IPS-18a (cell line): ENCODE results near the gene LMF2.

Experiments
- H3K27ac ChIP-seq: one replicate; pipeline ENCODE4 v1.5.1; 2013; ENCODE audit warnings: low read length
- H3K27me3 ChIP-seq: one replicate; pipeline ENCODE4 v1.6.1; 2013; ENCODE audit warnings: mild to moderate bottlenecking, low read length; ENCODE audit not compliant: control insufficient read depth, insufficient read depth
- H3K36me3 ChIP-seq: one replicate; pipeline ENCODE4 v1.6.1; 2013; ENCODE audit warnings: low read depth, low read length; ENCODE audit not compliant: control insufficient read depth
- H3K4me1 ChIP-seq: one replicate; pipeline ENCODE4 v1.6.1; 2013; ENCODE audit warnings: low read depth, low read length; ENCODE audit not compliant: control insufficient read depth
- H3K4me3 ChIP-seq: one replicate; pipeline ENCODE4 v1.5.1; 2013; ENCODE audit warnings: low read length
- H3K9ac ChIP-seq: one replicate; pipeline ENCODE4 v1.6.1; 2013; ENCODE audit warnings: mild to moderate bottlenecking, low read length, moderate library complexity
- H3K9me3 ChIP-seq: one replicate; pipeline ENCODE4 v1.6.1; 2013; ENCODE audit warnings: low read depth, low read length; ENCODE audit not compliant: control insufficient read depth

LMF2 gene

DNA sequence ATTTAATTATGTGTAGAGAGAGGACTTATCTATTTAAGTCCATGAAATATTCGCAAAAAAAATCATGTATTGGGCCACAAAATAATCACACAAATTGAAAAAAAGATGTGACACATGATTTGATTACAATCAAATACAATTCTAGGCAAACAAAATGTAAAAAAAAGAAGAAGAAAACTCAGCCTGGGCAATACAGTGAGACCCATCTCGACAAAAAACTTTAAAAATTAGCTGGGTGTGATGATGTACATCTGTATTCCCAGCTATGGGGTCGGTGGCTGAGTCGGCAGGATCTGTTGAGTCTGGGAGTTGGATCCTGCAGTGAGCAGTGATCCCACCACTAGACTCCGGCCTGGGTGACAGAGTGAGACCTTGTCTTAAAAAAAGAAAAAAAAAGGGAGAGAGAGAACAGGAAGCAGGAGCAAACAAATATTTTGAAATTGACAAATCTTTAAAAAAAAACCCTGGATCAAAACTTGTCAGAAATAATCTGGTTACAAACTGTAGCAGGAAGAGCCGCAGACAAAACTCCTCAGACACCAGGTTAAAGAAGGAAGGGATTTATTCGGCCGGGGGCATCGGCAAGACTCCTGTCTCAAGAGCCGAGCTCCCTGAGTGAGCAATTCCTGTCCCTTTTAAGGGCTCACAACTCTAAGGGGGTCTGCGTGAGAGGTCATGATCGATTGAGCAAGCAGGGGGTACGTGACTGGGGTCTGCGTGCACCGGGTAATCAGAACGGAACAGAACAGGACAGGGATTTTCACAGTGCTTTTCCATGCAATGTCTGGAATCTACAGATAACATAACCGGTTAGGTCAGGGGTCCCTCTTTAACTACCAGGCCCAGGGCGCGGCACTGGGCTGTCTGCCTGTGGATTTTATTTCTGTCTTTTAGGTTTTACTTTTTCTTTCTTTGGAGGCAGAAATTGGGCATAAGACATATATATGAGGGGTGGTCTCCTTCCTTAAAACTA is 25.6 kb upstream of the LMF2 start:
- H3K27ac ChIP-seq, result no peak overlapping the region
- no peak overlapping the region for H3K4me3 ChIP-seq
- no peaks in the 10 kb centered on the region for H3K9me3 ChIP-seq
- H3K4me1 ChIP-seq, result peaks cover 3% of the 10 kb centered on the region
- peaks cover 62% of the 10 kb centered on the region for H3K27me3 ChIP-seq
- H3K9ac ChIP-seq, result no peak overlapping the region
- H3K36me3 ChIP-seq, result no peaks in the 10 kb centered on the region

DNA sequence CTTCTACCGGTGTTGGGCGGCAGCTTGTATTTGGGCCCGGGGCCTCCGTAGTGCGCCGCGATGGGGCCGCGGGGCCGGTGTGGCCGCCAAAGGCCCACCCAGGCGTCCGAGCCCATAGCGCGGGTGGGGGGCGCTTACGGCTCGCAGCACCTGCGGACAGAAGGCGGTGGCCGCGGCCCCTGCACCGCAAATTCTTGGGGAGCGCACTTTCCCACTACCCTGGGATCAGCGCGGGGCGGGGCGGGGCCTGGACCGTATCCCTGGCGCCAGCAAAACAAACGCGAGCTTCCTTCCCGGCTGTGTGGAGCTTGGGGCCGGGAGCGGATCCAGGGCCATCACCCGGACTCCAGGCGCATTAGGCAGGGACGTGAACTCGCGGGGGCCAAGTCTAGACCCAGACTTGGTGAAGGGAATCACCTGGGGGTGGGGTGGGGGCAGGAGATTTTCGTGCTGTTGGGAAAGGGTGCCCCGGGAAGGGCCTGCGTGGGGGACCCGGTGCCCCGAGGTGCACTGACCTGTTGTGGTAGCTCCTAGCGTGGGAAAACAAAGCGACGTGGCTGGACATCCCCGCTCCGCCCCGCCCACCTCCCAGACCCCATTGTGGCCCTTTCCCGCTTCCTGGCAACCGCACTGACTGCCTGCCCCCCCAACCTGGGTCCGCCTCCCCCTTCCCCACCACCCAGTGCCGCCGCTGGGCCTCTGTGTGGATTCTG is 24.6 kb upstream of the LMF2 start:
- Histone ChIP-seq H3K4me3 (peak overlapping the region; percentile 57), H3K9ac (peak overlapping the region; percentile 28), H3K9me3 (no peaks in the 10 kb centered on the region), H3K36me3 (no peaks in the 10 kb centered on the region), H3K27me3 (peaks cover 72% of the 10 kb centered on the region), H3K4me1 (peaks cover 3% of the 10 kb centered on the region), H3K27ac (no peak overlapping the region)

DNA sequence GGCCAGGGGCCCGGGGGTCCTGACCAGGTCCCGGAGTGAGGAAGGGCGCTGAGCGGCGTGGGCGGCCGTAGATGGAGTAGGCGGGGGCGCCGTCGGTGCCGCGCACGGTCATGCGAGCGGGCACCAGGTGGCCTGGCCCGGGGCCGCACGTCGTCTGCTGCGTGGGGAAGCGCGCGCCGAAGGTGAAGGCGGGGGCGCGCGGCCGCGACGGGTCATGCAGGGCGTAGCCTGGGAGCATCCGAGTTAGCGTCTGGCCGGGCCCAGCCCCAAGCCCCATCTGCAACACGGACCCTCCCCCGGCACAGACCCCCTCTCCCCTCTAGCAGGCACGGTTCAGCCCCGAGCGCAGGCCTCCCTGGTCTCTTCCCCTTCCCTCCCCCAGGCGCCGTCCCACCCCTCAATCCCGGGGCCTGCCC is 24.1 kb upstream of the LMF2 start:
- no peaks in the 10 kb centered on the region for H3K36me3 ChIP-seq
- H3K9me3 ChIP-seq, result no peaks in the 10 kb centered on the region
- H3K9ac ChIP-seq, result no peak overlapping the region
- H3K4me3 ChIP-seq, result peak overlapping the region; percentile 57
- H3K4me1 ChIP-seq, result peaks cover 6% of the 10 kb centered on the region
- peaks cover 77% of the 10 kb centered on the region for H3K27me3 ChIP-seq
- H3K27ac ChIP-seq, result no peak overlapping the region

DNA sequence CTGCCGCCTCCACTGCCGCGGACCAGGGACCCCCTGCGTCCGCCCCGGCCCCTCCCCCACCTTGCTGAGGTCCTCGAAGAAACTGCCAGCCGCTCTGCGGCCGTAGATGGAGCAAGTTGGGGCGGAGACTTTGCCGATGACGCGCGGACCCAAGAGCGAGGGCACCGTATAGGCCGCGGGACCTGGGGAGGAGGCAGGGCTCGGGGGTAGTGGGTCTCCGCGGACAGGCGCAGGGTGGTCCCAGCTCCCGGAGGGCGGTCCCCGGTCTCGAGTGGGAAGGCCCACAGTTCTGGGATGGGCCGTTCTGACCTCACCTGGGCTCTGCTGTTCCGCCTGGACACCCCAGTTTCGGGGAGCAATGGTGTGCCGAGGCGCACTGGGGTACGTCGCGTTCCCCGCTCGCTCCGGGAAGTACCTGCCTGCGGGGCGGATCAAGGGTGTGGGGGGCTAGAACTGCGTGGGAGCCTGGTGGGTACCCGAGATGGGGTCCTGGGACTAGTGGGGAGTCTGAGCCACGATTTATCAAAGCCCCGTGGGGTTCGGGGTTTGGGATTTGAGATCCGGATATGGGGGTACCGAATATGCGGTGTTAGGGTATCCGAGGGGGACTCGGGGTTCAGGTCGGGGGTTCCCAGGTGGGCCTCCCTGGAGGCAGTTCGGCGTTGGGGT is 23.5 kb upstream of the LMF2 start:
- Histone ChIP-seq H3K27ac (no peak overlapping the region), H3K4me3 (peak overlapping the region; percentile 57), H3K36me3 (no peaks in the 10 kb centered on the region), H3K9ac (no peak overlapping the region), H3K9me3 (no peaks in the 10 kb centered on the region), H3K27me3 (peaks cover 79% of the 10 kb centered on the region), H3K4me1 (peaks cover 6% of the 10 kb centered on the region)

DNA sequence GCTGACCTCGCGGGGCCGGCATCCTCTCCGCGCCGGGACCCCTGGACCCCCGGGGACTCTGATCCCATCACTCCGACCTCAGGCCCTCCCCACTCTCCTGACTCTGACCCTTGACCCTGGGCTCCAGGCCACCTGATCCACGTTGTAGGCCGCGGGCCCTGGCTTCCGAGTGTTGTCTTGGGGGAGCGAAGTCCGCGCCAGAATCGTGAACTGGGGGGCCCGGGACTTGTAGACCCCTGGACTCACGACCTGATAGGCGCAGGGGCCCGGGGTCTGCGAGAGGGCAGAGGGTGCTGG is 23.0 kb upstream of the LMF2 start:
- Histone ChIP-seq H3K27ac (no peak overlapping the region), H3K9me3 (no peaks in the 10 kb centered on the region), H3K9ac (no peak overlapping the region), H3K4me3 (peak overlapping the region; percentile 57), H3K36me3 (no peaks in the 10 kb centered on the region), H3K27me3 (peaks cover 79% of the 10 kb centered on the region), H3K4me1 (peaks cover 6% of the 10 kb centered on the region)

DNA sequence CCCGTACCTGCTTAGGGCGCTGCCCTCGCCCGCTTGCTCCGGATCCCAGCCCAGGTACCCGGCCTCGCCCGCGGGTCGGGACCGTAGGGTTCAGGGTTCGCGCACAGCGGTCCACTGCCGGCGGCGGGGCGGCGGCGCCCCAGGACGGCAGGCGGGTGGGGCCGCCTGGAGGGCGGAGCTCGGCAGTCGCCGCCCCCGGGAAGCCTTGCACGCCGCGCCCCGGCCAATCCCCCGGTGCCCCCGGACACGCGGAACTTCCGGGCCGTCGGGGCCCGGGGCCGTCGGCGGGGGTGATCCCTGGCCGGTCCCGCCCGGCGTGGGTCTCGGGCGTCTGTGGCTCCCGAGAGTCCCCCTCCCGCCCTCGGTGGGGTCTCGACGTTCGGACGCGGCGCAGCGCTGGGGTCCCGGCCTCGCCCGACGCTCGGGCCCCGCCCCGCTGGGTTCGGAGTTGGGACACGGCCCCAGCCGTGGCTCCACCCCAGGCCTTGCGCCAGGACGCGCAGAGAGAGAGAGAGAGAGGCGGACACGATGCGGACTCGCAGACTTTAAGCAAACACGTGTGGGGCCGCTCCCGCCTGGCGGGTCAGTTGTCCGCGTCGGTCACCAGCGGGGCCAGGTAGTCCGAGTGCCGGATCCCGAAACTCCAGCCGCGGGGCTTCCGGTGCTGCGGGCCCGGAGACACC is 22.5 kb upstream of the LMF2 start, which contains the start of gene TYMP:
TSS of gene TYMP (minus strand) at position 116 of the 683 bp plus-strand sequence. CDS start 303 bp downstream, outside the sequence.
- Histone ChIP-seq H3K4me3 (peak within 1 kb of the TSS; percentile 57), H3K4me1 (peaks cover 6% of the 10 kb centered on the region), H3K27ac (no peak within 1 kb of the TSS), H3K36me3 (no peaks in the 10 kb centered on the region), H3K9me3 (no peaks in the 10 kb centered on the region), H3K9ac (no peak within 1 kb of the TSS), H3K27me3 (peaks cover 79% of the 10 kb centered on the region)

DNA sequence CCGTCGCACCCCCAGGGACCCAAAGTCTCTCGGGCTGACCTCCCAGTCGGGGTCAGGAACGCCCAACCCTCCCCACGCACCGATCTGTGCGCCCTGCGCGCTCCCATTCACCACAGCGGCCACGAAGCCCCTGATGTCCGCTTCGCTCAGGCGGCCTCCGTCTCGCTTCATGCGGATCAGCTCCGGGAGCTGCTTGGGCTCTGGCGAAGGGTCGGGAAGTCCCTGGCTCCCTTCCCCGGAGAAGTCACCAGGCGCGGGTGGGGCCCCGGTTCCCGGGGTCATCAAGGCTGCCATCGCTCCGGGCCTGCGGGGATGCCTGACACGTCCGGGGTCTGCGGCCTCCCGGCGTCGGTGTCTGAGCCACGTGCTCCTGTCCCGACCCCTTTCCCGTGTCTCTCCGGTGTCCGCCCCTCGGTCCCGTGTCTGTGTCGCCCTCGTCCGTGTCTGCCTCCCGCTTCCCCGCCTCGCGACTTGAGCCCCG is 22.0 kb upstream of the LMF2 start:
- Histone ChIP-seq H3K36me3 (no peaks in the 10 kb centered on the region), H3K4me1 (peaks cover 6% of the 10 kb centered on the region), H3K27ac (no peak overlapping the region), H3K4me3 (no peak overlapping the region), H3K9me3 (no peaks in the 10 kb centered on the region), H3K27me3 (peaks cover 79% of the 10 kb centered on the region), H3K9ac (no peak overlapping the region)

DNA sequence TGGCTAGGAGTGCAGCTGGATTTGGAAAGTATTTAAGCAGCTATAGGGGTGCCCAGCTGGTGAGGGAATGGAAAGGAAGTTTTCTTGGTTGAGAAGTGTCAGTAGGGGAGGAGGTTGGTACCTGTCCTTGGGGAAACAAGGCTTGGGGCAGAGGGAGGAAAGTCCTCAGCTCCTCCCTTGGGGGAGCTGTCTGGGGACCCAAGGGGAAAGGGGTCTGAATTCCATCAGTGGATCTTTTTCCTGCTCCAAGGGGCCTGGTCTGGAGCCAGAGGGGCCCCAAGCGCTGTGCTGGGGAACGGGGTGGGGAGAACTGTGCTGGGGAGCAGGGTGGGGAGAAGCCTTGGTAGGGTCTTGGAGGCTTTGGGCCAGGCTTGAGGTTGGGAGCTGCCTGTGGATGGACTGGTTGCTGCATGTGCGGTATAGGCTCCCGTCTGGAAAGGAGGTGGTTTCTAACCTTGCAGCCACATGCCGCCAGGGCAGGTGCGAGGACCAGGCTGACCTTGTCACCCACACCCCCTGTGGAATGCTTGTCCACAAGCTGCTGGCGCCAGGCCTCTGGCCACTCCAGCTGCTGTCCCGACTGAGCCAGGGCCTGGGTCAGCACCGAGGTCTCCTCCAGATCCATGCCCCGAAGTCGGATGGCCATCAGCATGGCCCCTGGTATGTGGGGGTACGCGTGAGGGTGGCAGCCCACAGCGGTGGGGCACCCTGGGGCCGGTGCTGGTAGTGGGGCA is 21.3 kb upstream of the LMF2 start:
- H3K27ac ChIP-seq, result no peak overlapping the region
- H3K9ac ChIP-seq, result no peak overlapping the region
- H3K4me3 ChIP-seq, result no peak overlapping the region
- H3K27me3 ChIP-seq, result peaks cover 75% of the 10 kb centered on the region
- H3K9me3 ChIP-seq, result no peaks in the 10 kb centered on the region
- H3K4me1 ChIP-seq, result peaks cover 6% of the 10 kb centered on the region
- H3K36me3 ChIP-seq, result no peaks in the 10 kb centered on the region

DNA sequence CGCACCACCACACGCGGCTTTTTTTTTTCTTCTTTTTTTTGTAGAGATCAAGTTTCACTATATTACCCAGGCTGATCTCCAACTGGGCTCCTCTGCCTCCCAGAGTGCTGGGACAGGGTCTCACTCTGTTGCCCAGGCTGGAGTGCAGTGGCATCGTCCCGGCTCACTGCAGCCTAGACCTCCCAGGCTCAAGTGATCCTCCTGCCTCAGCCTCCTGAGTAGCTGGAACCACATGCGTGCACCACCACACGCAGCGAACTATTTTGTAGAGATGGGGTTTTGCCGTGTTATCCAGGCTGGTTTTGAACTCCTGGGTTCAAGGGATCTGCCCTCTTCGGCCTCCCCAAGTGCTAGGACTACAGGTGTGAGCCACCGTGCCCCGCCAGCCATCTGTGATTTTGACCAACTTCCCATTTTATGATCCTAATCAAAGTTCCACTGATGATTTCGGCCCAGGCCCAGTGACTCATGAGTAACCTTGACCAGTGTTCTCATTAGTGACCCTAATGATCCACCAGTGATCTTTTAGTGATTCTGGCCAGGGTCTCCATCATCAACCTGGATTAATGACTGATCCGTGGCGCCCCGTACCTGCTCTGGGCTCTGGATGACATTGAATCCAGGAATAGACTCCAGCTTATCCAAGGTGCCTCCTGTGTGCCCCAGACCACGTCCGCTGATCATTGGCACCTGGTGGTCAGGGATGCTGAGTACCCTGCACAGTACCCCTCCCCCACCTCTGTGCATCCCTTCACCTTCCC is 20.6 kb upstream of the LMF2 start:
- no peak overlapping the region for H3K27ac ChIP-seq
- no peak overlapping the region for H3K9ac ChIP-seq
- no peaks in the 10 kb centered on the region for H3K9me3 ChIP-seq
- peaks cover 4% of the 10 kb centered on the region for H3K36me3 ChIP-seq
- no peak overlapping the region for H3K4me3 ChIP-seq
- peaks cover 67% of the 10 kb centered on the region for H3K27me3 ChIP-seq
- H3K4me1 ChIP-seq, result peaks cover 6% of the 10 kb centered on the region
